Measurements from ENCODE around the gene TLK1.
"Not testable (repeated sequence)": the region's sequence is repeated elsewhere in the genome, so short reads cannot be mapped to it uniquely, and the experiment has no call there.

TLK1 gene

GRCh38 chr2:171084128-171084527, 76.6 kb downstream of the TLK1 start:
- no peak for DNase-seq (ENCODE audit: low read depth in 2 of 2)

- DNase-seq (ENCODE audit: low read depth in 2 of 2) = no peak
Measured at GRCh38 chr2:171083451-171083850, 77.2 kb downstream of the TLK1 start.

GRCh38 chr2:171081649-171082111, 79.0 kb downstream of the TLK1 start:
- DNase-seq (ENCODE audit: low read depth in 2 of 2) = no peak

GRCh38 chr2:171080607-171081006, 80.1 kb downstream of the TLK1 start:
- no peak for DNase-seq (ENCODE audit: low read depth in 2 of 2)

GRCh38 chr2:171076422-171076821, 84.3 kb downstream of the TLK1 start:
- not testable (repeated sequence) for DNase-seq (ENCODE audit: low read depth in 2 of 2)

- DNase-seq (ENCODE audit: low read depth in 2 of 2) = no peak
Measured at GRCh38 chr2:171072164-171072563, 88.5 kb downstream of the TLK1 start.

GRCh38 chr2:171069286-171069956, 91.3 kb downstream of the TLK1 start:
- no peak for DNase-seq (ENCODE audit: low read depth in 2 of 2)

GRCh38 chr2:171066110-171066509, 94.6 kb downstream of the TLK1 start:
- DNase-seq (ENCODE audit: low read depth in 2 of 2) = no peak

GRCh38 chr2:171057575-171057974, 103.1 kb downstream of the TLK1 start:
- DNase-seq (ENCODE audit: low read depth in 2 of 2) = no peak

GRCh38 chr2:171056307-171056706, 104.4 kb downstream of the TLK1 start:
- DNase-seq (ENCODE audit: low read depth in 2 of 2) = no peak

GRCh38 chr2:171049691-171050090, 111.0 kb downstream of the TLK1 start:
- no peak for DNase-seq (ENCODE audit: low read depth in 2 of 2)

GRCh38 chr2:171046048-171046560, 114.6 kb downstream of the TLK1 start:
- no peak for DNase-seq (ENCODE audit: low read depth in 2 of 2)

- no peak for DNase-seq (ENCODE audit: low read depth in 2 of 2)
Measured at GRCh38 chr2:171044416-171044815, 116.3 kb downstream of the TLK1 start.

GRCh38 chr2:171042253-171042969, 118.3 kb downstream of the TLK1 start:
- DNase-seq (ENCODE audit: low read depth in 2 of 2) = no peak

- no peak for DNase-seq (ENCODE audit: low read depth in 2 of 2)
Measured at GRCh38 chr2:171036532-171036931, 124.2 kb downstream of the TLK1 start.

GRCh38 chr2:171034315-171034714, 126.4 kb downstream of the TLK1 start:
- DNase-seq (ENCODE audit: low read depth in 2 of 2) = no peak

GRCh38 chr2:171025214-171025613, 135.5 kb downstream of the TLK1 start:
- DNase-seq (ENCODE audit: low read depth in 2 of 2) = no peak

GRCh38 chr2:171018522-171018921, 142.2 kb downstream of the TLK1 start:
- DNase-seq (ENCODE audit: low read depth in 2 of 2) = no peak

- DNase-seq (ENCODE audit: low read depth in 2 of 2) = no peak
Measured at GRCh38 chr2:171016125-171016524, 144.6 kb downstream of the TLK1 start.

GRCh38 chr2:171013851-171014250, 146.8 kb downstream of the TLK1 start:
- no peak for DNase-seq (ENCODE audit: low read depth in 2 of 2)

GRCh38 chr2:171009386-171009785, 151.3 kb downstream of the TLK1 start:
- DNase-seq (ENCODE audit: low read depth in 2 of 2) = no peak

GRCh38 chr2:171008550-171009205, 152.0 kb downstream of the TLK1 start:
- no peak for DNase-seq (ENCODE audit: low read depth in 2 of 2)

- no peak for DNase-seq (ENCODE audit: low read depth in 2 of 2)
Measured at GRCh38 chr2:171004833-171005232, 155.9 kb downstream of the TLK1 start.
